ENCODE results near the gene CHST13.

CHST13 gene

DNA sequence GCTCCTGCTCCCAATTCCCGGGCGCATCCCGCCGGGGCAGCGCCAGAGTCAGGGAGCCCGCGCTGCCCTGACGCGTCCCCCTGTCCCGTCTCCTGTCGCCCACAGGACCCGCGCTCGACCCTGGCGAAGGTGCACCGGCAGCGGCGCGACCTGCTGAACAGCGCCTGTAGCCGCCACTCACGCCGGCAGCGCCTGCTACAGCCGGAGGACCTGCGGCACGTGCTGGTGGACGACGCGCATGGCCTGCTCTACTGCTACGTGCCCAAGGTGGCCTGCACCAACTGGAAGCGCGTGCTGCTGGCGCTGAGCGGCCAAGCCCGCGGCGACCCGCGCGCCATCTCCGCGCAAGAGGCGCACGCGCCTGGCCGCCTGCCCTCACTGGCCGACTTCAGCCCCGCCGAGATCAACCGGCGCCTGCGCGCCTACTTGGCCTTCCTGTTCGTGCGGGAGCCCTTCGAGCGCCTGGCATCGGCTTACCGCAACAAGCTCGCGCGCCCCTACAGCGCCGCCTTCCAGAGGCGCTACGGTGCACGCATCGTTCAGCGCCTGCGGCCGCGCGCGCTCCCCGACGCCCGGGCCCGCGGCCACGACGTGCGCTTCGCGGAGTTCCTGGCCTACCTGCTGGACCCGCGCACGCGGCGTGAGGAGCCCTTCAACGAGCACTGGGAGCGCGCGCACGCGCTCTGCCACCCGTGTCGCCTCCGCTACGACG, 17.8 kb downstream of the CHST13 start:
- no peaks in the 10 kb centered on the region for H3K36me3 ChIP-seq (ENCODE audit: insufficient read depth, low read length)
- no peak overlapping the region for H3K4me3 ChIP-seq (ENCODE audit: low read depth in 1 of 2, low read length in 2 of 2)
- ATAC-seq (ENCODE audit: insufficient read depth, low read depth) (no peak), DNase-seq (no peak)
- no peak overlapping the region for H3K4me2 ChIP-seq (ENCODE audit: insufficient read depth, low read length)
- no peaks in the 10 kb centered on the region for H3K9me3 ChIP-seq (ENCODE audit: insufficient read depth, low read length, severe bottlenecking)
- H3K4me1 ChIP-seq (ENCODE audit: insufficient read depth, low read length), result peaks cover 34% of the 10 kb centered on the region
- peak overlapping the region; percentile 80 for H3K27ac ChIP-seq (ENCODE audit: low read length)
- no peaks in the 10 kb centered on the region for H3K79me2 ChIP-seq (ENCODE audit: insufficient read depth, low read length)
- no peak overlapping the region for H2AFZ ChIP-seq (ENCODE audit: low read depth, low read length)
- no peak for TF ChIP-seq CTCF (IDR thresholded peaks at IDR 0.05; ENCODE audit: borderline replicate concordance, extremely low read depth, low read length, poor library complexity, severe bottlenecking)
- no peak for TF ChIP-seq EZH2 (IDR thresholded peaks at IDR 0.05; ENCODE audit: borderline replicate concordance, low read depth, low read length, severe bottlenecking)
- no peaks in the 10 kb centered on the region for H3K27me3 ChIP-seq (ENCODE audit: insufficient read depth, low read length, poor library complexity)
- H3K9ac ChIP-seq (ENCODE audit: low read depth, low read length), result peak overlapping the region; percentile 43; the same call in 1 of the 2 replicates
- H4K20me1 ChIP-seq (ENCODE audit: insufficient read depth, low read length), result no peaks in the 10 kb centered on the region

- H3K79me2 ChIP-seq (ENCODE audit: insufficient read depth, low read length), result no peaks in the 10 kb centered on the region
- H3K4me2 ChIP-seq (ENCODE audit: insufficient read depth, low read length), result no peak overlapping the region
- H4K20me1 ChIP-seq (ENCODE audit: insufficient read depth, low read length), result no peaks in the 10 kb centered on the region
- no peaks in the 10 kb centered on the region for H3K27me3 ChIP-seq (ENCODE audit: insufficient read depth, low read length, poor library complexity)
- no peak overlapping the region for H3K4me3 ChIP-seq (ENCODE audit: low read depth in 1 of 2, low read length in 2 of 2)
- ATAC-seq (ENCODE audit: insufficient read depth, low read depth), result no peak
- no peak overlapping the region; the same call in 1 of the 2 replicates for H3K27ac ChIP-seq (ENCODE audit: low read length)
- peaks cover 34% of the 10 kb centered on the region for H3K4me1 ChIP-seq (ENCODE audit: insufficient read depth, low read length)
- no peak for TF ChIP-seq EZH2 (IDR thresholded peaks at IDR 0.05; ENCODE audit: borderline replicate concordance, low read depth, low read length, severe bottlenecking)
- TF ChIP-seq CTCF (IDR thresholded peaks at IDR 0.05; ENCODE audit: borderline replicate concordance, extremely low read depth, low read length, poor library complexity, severe bottlenecking), result no peak
- H3K36me3 ChIP-seq (ENCODE audit: insufficient read depth, low read length), result no peaks in the 10 kb centered on the region
- no peak overlapping the region for H2AFZ ChIP-seq (ENCODE audit: low read depth, low read length)
- no peak overlapping the region for H3K9ac ChIP-seq (ENCODE audit: low read depth, low read length)
- H3K9me3 ChIP-seq (ENCODE audit: insufficient read depth, low read length, severe bottlenecking), result no peaks in the 10 kb centered on the region
- DNase-seq, result peak; percentile 1
These were observed 18.6 kb downstream of the CHST13 start for GRCh38 chr3:126542340-126543241.

DNA sequence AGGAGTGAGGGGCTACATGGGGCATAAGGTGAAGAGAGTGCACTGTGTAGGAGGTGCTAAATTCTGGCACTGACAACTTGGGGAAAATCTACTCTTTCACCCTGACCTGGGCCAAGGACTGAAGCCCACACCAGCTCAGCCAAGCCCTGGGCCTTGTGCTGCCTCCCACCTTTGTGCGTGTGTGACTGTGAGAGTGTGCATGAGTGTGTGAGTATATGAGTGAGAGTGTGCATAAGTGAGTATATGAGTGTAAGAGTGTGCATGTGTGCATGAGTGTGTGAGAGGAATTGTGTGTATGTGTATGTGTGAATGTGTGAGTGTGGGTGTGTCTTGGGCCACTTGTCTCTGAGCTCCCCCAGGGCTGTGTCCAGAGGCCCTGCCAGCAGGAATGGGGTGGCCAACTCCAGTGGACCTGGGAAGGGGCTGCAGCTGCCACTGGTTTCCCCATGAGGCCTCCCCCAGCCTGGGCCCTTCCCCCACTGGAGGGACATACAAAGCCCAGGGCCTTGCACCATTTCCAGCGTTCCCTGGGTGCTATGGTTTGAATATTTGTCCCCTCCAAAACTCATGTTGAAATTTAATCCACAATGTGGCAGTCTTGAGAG, 19.6 kb downstream of the CHST13 start:
- no peak overlapping the region for H3K4me3 ChIP-seq (ENCODE audit: low read depth in 1 of 2, low read length in 2 of 2)
- ATAC-seq (ENCODE audit: insufficient read depth, low read depth) (no peak), DNase-seq (peak; percentile 2)
- no peaks in the 10 kb centered on the region for H4K20me1 ChIP-seq (ENCODE audit: insufficient read depth, low read length)
- no peaks in the 10 kb centered on the region for H3K36me3 ChIP-seq (ENCODE audit: insufficient read depth, low read length)
- peaks cover 34% of the 10 kb centered on the region for H3K4me1 ChIP-seq (ENCODE audit: insufficient read depth, low read length)
- H3K9me3 ChIP-seq (ENCODE audit: insufficient read depth, low read length, severe bottlenecking), result no peaks in the 10 kb centered on the region
- no peaks in the 10 kb centered on the region for H3K79me2 ChIP-seq (ENCODE audit: insufficient read depth, low read length)
- no peak overlapping the region for H2AFZ ChIP-seq (ENCODE audit: low read depth, low read length)
- TF ChIP-seq EZH2 (IDR thresholded peaks at IDR 0.05; ENCODE audit: borderline replicate concordance, low read depth, low read length, severe bottlenecking), result no peak
- no peak for TF ChIP-seq CTCF (IDR thresholded peaks at IDR 0.05; ENCODE audit: borderline replicate concordance, extremely low read depth, low read length, poor library complexity, severe bottlenecking)
- no peak overlapping the region for H3K9ac ChIP-seq (ENCODE audit: low read depth, low read length)
- H3K27me3 ChIP-seq (ENCODE audit: insufficient read depth, low read length, poor library complexity), result no peaks in the 10 kb centered on the region
- no peak overlapping the region for H3K4me2 ChIP-seq (ENCODE audit: insufficient read depth, low read length)
- peak overlapping the region; percentile 12; the same call in 1 of the 2 replicates for H3K27ac ChIP-seq (ENCODE audit: low read length)
